ENCODE measurements around the gene DOCK2. TPM values are rescaled to one million over a fixed set of nuclear protein-coding genes. Genes with fewer than 3 reads are reported as not detected.

Gene DOCK2
- total and polyA plus RNA-seq, 2 donors (not counting 1 experiment from before 2014, with no cell fraction given), result 112 to 330 TPM

DNA sequence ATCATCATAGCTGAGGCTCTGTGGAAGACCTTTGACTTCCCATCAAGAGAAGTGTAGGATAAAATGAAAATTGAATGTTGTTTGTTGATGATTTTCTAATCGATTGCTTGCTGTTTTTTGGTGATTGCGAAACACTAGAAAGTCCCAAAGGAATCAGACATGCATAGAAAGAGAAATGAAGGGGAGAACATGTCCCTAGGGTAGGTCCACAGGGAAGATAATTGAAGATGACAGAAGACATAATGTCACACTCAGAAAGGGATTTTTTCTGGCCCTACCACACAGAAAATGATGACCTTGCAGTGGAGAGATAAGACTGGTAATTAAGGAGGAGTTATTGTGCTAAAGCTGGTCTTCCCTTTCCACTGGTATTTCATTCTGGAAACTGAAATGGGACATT lies 280.4 kb downstream of the DOCK2 start:
- no peaks in the 10 kb centered on the region for H3K9me3 Mint-ChIP-seq (ENCODE audit: insufficient read depth)
- no peak for ATAC-seq (ENCODE audit: low read depth)
- 100% methylated on average over 2 of the region's 2 CpGs for WGBS (ENCODE audit: insufficient coverage)
- TF ChIP-seq, protein P1, sequence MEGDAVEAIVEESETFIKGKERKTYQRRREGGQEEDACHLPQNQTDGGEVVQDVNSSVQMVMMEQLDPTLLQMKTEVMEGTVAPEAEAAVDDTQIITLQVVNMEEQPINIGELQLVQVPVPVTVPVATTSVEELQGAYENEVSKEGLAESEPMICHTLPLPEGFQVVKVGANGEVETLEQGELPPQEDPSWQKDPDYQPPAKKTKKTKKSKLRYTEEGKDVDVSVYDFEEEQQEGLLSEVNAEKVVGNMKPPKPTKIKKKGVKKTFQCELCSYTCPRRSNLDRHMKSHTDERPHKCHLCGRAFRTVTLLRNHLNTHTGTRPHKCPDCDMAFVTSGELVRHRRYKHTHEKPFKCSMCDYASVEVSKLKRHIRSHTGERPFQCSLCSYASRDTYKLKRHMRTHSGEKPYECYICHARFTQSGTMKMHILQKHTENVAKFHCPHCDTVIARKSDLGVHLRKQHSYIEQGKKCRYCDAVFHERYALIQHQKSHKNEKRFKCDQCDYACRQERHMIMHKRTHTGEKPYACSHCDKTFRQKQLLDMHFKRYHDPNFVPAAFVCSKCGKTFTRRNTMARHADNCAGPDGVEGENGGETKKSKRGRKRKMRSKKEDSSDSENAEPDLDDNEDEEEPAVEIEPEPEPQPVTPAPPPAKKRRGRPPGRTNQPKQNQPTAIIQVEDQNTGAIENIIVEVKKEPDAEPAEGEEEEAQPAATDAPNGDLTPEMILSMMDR (IDR thresholded peaks at IDR 0.05), result no peak
- TF ChIP-seq EZH2 (IDR thresholded peaks at IDR 0.05; ENCODE audit: borderline replicate concordance, insufficient read depth, low read depth, low read length, poor library complexity, severe bottlenecking), result no peak
- H3K27ac Mint-ChIP-seq, result no peak overlapping the region
- H3K4me3 Mint-ChIP-seq, result no peak overlapping the region
- H3K27me3 Mint-ChIP-seq, result no peaks in the 10 kb centered on the region
- no peak overlapping the region for H3K4me2 ChIP-seq (replicated peaks; ENCODE audit: low read depth, low read length, poor library complexity, severe bottlenecking)
- no peaks in the 10 kb centered on the region for H3K27me3 ChIP-seq (replicated peaks in 1 of 4; ENCODE audit: control extremely low read depth in 1 of 4, control insufficient read depth in 3 of 4, insufficient read depth in 4 of 4, low read length in 3 of 4)
- H3K79me2 ChIP-seq (ENCODE audit: control insufficient read depth, insufficient read depth, low read length), result peaks cover 3% of the 10 kb centered on the region
- ChIA-PET POLR2A (no interaction called here), CTCF (no interaction called here)
- H3K4me1 ChIP-seq (ENCODE audit: control insufficient read depth in 2 of 2, insufficient read depth in 2 of 2, low read length in 2 of 2), result no peaks in the 10 kb centered on the region
- no peak overlapping the region for H3K9ac ChIP-seq (ENCODE audit: low read length)
- H3K36me3 ChIP-seq (replicated peaks in 1 of 2; ENCODE audit: control extremely low read depth in 1 of 2, control insufficient read depth in 1 of 2, extremely low read depth in 1 of 2, insufficient read depth in 2 of 2, low read length in 1 of 2), result peaks cover 13 to 16% of the 10 kb centered on the region in 2 experiments
- H2AFZ ChIP-seq (ENCODE audit: insufficient read depth, low read depth, low read length, poor library complexity, severe bottlenecking), result no peak overlapping the region
- no peak for DNase-seq
- H4K20me1 ChIP-seq (ENCODE audit: control insufficient read depth, insufficient read depth, low read length, poor library complexity, severe bottlenecking), result no peaks in the 10 kb centered on the region
- no peak overlapping the region for H3K27ac ChIP-seq (ENCODE audit: low read length in 2 of 2)
- no peaks in the 10 kb centered on the region for H3K9me3 ChIP-seq (ENCODE audit: control extremely low read depth in 1 of 3, control insufficient read depth in 2 of 3, insufficient read depth in 1 of 3, low read length in 2 of 3)
- H3K4me3 ChIP-seq (ENCODE audit: control extremely low read depth in 1 of 5, extremely low read depth in 1 of 5, insufficient read depth in 1 of 5, low read depth in 2 of 5, low read length in 4 of 5), result no peak overlapping the region
- H3K4me1 Mint-ChIP-seq, result peaks cover 2% of the 10 kb centered on the region
- intact Hi-C loops (cut with micrococcal nuclease), result no loop called here

DNA sequence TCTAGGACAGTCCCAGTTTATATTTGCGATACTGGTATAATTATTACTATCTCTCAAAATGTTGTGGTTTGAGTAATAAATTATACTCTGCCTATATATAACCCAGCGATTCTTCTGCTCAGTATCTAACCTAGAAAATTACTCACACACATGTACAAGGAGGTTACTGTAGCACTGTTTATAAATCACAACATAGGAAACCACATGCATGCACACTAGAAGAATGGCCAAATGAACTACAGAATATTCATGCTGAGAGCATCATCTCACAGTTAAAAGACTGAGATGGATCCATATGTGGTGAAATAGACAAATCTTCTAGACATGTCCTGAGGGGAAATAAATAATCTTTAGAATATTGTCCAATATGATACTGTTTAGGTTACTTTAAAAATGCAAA lies 281.2 kb downstream of the DOCK2 start:
- H3K27ac Mint-ChIP-seq, result no peak overlapping the region
- H3K4me3 Mint-ChIP-seq, result no peak overlapping the region

More for the DNA sequence above, 281.2 kb downstream of the DOCK2 start:
- H2AFZ ChIP-seq (ENCODE audit: insufficient read depth, low read depth, low read length, poor library complexity, severe bottlenecking), result no peak overlapping the region
- TF ChIP-seq EZH2 (IDR thresholded peaks at IDR 0.05; ENCODE audit: borderline replicate concordance, insufficient read depth, low read depth, low read length, poor library complexity, severe bottlenecking), result no peak
- TF ChIP-seq, protein P1 (IDR thresholded peaks at IDR 0.05), result no peak
- no peaks in the 10 kb centered on the region for H3K9me3 ChIP-seq (ENCODE audit: control extremely low read depth in 1 of 3, control insufficient read depth in 2 of 3, insufficient read depth in 1 of 3, low read length in 2 of 3)
- CTCF ChIA-PET, result no interaction called here
- no peak for ATAC-seq (ENCODE audit: low read depth)
- no peaks in the 10 kb centered on the region for H3K4me1 ChIP-seq (ENCODE audit: control insufficient read depth in 2 of 2, insufficient read depth in 2 of 2, low read length in 2 of 2)
- no peak overlapping the region for H3K4me2 ChIP-seq (replicated peaks; ENCODE audit: low read depth, low read length, poor library complexity, severe bottlenecking)
- POLR2A ChIA-PET, result no interaction called here
- peaks cover 2% of the 10 kb centered on the region for H3K4me1 Mint-ChIP-seq
- no peak overlapping the region for H3K27ac ChIP-seq (ENCODE audit: low read length in 2 of 2)
- H3K79me2 ChIP-seq (ENCODE audit: control insufficient read depth, insufficient read depth, low read length), result peaks cover 3% of the 10 kb centered on the region
- WGBS (ENCODE audit: insufficient coverage), result no CpG with 5 or more reads among the region's 2 CpGs
- intact Hi-C loops (cut with micrococcal nuclease), result no loop called here
- H3K4me3 ChIP-seq (ENCODE audit: control extremely low read depth in 1 of 5, extremely low read depth in 1 of 5, insufficient read depth in 1 of 5, low read depth in 2 of 5, low read length in 4 of 5), result no peak overlapping the region
- H3K9me3 Mint-ChIP-seq (ENCODE audit: insufficient read depth), result no peaks in the 10 kb centered on the region
- DNase-seq, result no peak
- no peaks in the 10 kb centered on the region for H4K20me1 ChIP-seq (ENCODE audit: control insufficient read depth, insufficient read depth, low read length, poor library complexity, severe bottlenecking)
- H3K27me3 Mint-ChIP-seq, result no peaks in the 10 kb centered on the region
- H3K9ac ChIP-seq (ENCODE audit: low read length), result no peak overlapping the region
- peaks cover 14 to 18% of the 10 kb centered on the region in 2 experiments for H3K36me3 ChIP-seq (replicated peaks in 1 of 2; ENCODE audit: control extremely low read depth in 1 of 2, control insufficient read depth in 1 of 2, extremely low read depth in 1 of 2, insufficient read depth in 2 of 2, low read length in 1 of 2)
- H3K27me3 ChIP-seq (replicated peaks in 1 of 4; ENCODE audit: control extremely low read depth in 1 of 4, control insufficient read depth in 3 of 4, insufficient read depth in 4 of 4, low read length in 3 of 4), result no peaks in the 10 kb centered on the region
